Muscle layer of colon (tissue), 2 donors: ENCODE measurements around the gene PRR12.

ENCODE experiments used
- H3K27ac ChIP-seq: one replicate; pipeline ENCODE4 v1.7.0; 2013; ENCODE audit warnings: low read depth, mild to moderate bottlenecking, low read length, moderate library complexity
- H3K27me3 ChIP-seq, 2 donors: one replicate each; pipeline ENCODE4 v1.7.0; 2013; ENCODE audit warnings: low read length in 2 of 2, mild to moderate bottlenecking in 2 of 2; ENCODE audit not compliant: insufficient read depth in 2 of 2, control insufficient read depth in 1 of 2
- H3K36me3 ChIP-seq: one replicate; pipeline ENCODE4 v1.7.0; 2013; ENCODE audit warnings: mild to moderate bottlenecking, low read length; ENCODE audit not compliant: insufficient read depth
- H3K4me1 ChIP-seq: one replicate; pipeline ENCODE4 v1.7.0; 2013; ENCODE audit warnings: mild to moderate bottlenecking, low read length; ENCODE audit not compliant: insufficient read depth
- H3K4me3 ChIP-seq, 2 donors: one replicate each; pipeline ENCODE4 v1.7.0; 2013; ENCODE audit warnings: low read length in 2 of 2, low read depth in 1 of 2, mild to moderate bottlenecking in 1 of 2, moderate library complexity in 1 of 2
- H3K9ac ChIP-seq: one replicate; pipeline ENCODE4 v1.7.0; 2013; ENCODE audit warnings: low read length
- H3K9me3 ChIP-seq: one replicate; pipeline ENCODE4 v1.7.0; 2013; ENCODE audit warnings: mild to moderate bottlenecking, low read length
- donor health status: abdominal sarcoma.
- donor health status: Adenocarcinoma of cecum.

The PRR12 gene

GRCh38 chr19:49567861-49568441, 23.0 kb upstream of the PRR12 start:
- no peak overlapping the region for H3K27ac ChIP-seq
- peaks cover 19% of the 10 kb centered on the region for H3K4me1 ChIP-seq
- no peaks in the 10 kb centered on the region for H3K9me3 ChIP-seq
- peaks cover 1% of the 10 kb centered on the region for H3K36me3 ChIP-seq
- H3K27me3 ChIP-seq: no peaks in the 10 kb centered on the region
- no peak overlapping the region for H3K4me3 ChIP-seq
- no peak overlapping the region for H3K9ac ChIP-seq

- Histone ChIP-seq H3K4me3 (no peak overlapping the region), H3K27me3 (no peaks in the 10 kb centered on the region), H3K27ac (no peak overlapping the region), H3K9me3 (no peaks in the 10 kb centered on the region), H3K9ac (no peak overlapping the region), H3K4me1 (peaks cover 14% of the 10 kb centered on the region), H3K36me3 (peaks cover 14% of the 10 kb centered on the region)
Observed at GRCh38 chr19:49570138-49570856, 20.7 kb upstream of the PRR12 start.

GRCh38 chr19:49570997-49571676, 19.8 kb upstream of the PRR12 start:
- Histone ChIP-seq H3K36me3 (peaks cover 14% of the 10 kb centered on the region), H3K9ac (no peak overlapping the region), H3K27ac (no peak overlapping the region), H3K4me1 (peaks cover 14% of the 10 kb centered on the region), H3K9me3 (no peaks in the 10 kb centered on the region), H3K27me3 (no peaks in the 10 kb centered on the region), H3K4me3 (no peak overlapping the region)

GRCh38 chr19:49573009-49573408, 18.0 kb upstream of the PRR12 start:
- no peak overlapping the region for H3K4me3 ChIP-seq
- H3K4me1 ChIP-seq: peaks cover 13% of the 10 kb centered on the region
- no peak overlapping the region for H3K9ac ChIP-seq
- no peak overlapping the region for H3K27ac ChIP-seq
- peaks cover 14% of the 10 kb centered on the region for H3K36me3 ChIP-seq
- no peaks in the 10 kb centered on the region for H3K9me3 ChIP-seq
- no peaks in the 10 kb centered on the region for H3K27me3 ChIP-seq

GRCh38 chr19:49573425-49573824, 17.6 kb upstream of the PRR12 start:
- Histone ChIP-seq H3K4me3 (no peak overlapping the region), H3K27ac (no peak overlapping the region), H3K27me3 (no peaks in the 10 kb centered on the region), H3K9me3 (no peaks in the 10 kb centered on the region), H3K4me1 (peaks cover 9% of the 10 kb centered on the region), H3K36me3 (peaks cover 14% of the 10 kb centered on the region), H3K9ac (no peak overlapping the region)

- H3K9ac ChIP-seq: no peak overlapping the region
- H3K36me3 ChIP-seq: peaks cover 14% of the 10 kb centered on the region
- H3K4me3 ChIP-seq: no peak overlapping the region
- no peaks in the 10 kb centered on the region for H3K9me3 ChIP-seq
- no peak overlapping the region for H3K27ac ChIP-seq
- peaks cover 11% of the 10 kb centered on the region for H3K4me1 ChIP-seq
- H3K27me3 ChIP-seq: no peaks in the 10 kb centered on the region
Observed at GRCh38 chr19:49574206-49574755, 16.7 kb upstream of the PRR12 start.

GRCh38 chr19:49579193-49579592, 11.8 kb upstream of the PRR12 start:
- peaks cover 18% of the 10 kb centered on the region for H3K4me1 ChIP-seq
- H3K27ac ChIP-seq: no peak overlapping the region
- H3K36me3 ChIP-seq: peaks cover 3% of the 10 kb centered on the region
- no peak overlapping the region for H3K4me3 ChIP-seq
- no peaks in the 10 kb centered on the region for H3K9me3 ChIP-seq
- no peak overlapping the region for H3K9ac ChIP-seq
- no peaks in the 10 kb centered on the region for H3K27me3 ChIP-seq

- Histone ChIP-seq H3K4me3 (peak overlapping the region; percentile 58 to 63), H3K27me3 (no peaks in the 10 kb centered on the region), H3K27ac (peak overlapping the region; percentile 40), H3K9ac (peak overlapping the region; percentile 43), H3K4me1 (peaks cover 18% of the 10 kb centered on the region), H3K9me3 (no peaks in the 10 kb centered on the region), H3K36me3 (no peaks in the 10 kb centered on the region)
Observed at GRCh38 chr19:49579947-49580263, 11.1 kb upstream of the PRR12 start.

- peak within 1 kb of the TSS; percentile 43 for H3K9ac ChIP-seq
- no peaks in the 10 kb centered on the region for H3K27me3 ChIP-seq
- peaks cover 18% of the 10 kb centered on the region for H3K4me1 ChIP-seq
- peak within 1 kb of the TSS; percentile 58 to 63 for H3K4me3 ChIP-seq
- no peaks in the 10 kb centered on the region for H3K36me3 ChIP-seq
- peak within 1 kb of the TSS; percentile 40 for H3K27ac ChIP-seq
- no peaks in the 10 kb centered on the region for H3K9me3 ChIP-seq
Observed at GRCh38 chr19:49580264-49581006, 10.5 kb upstream of the PRR12 start, which contains the start of gene NOSIP. NOSIP (minus strand) TSS chr19:49580556; CDS start chr19:49560691, 19,865 bp downstream.

GRCh38 chr19:49581007-49581508, 9.9 kb upstream of the PRR12 start, which contains the start of gene PRRG2:
PRRG2 (plus strand) TSS chr19:49581316; CDS start chr19:49583220, 1,904 bp downstream.
- peak within 1 kb of the TSS; percentile 43 for H3K9ac ChIP-seq
- H3K4me3 ChIP-seq: peak within 1 kb of the TSS; percentile 58 to 63
- H3K27me3 ChIP-seq: no peaks in the 10 kb centered on the region
- no peaks in the 10 kb centered on the region for H3K9me3 ChIP-seq
- H3K36me3 ChIP-seq: no peaks in the 10 kb centered on the region
- peak within 1 kb of the TSS; percentile 40 for H3K27ac ChIP-seq
- H3K4me1 ChIP-seq: peaks cover 18% of the 10 kb centered on the region

GRCh38 chr19:49583239-49583638, 7.7 kb upstream of the PRR12 start:
- no peaks in the 10 kb centered on the region for H3K36me3 ChIP-seq
- no peaks in the 10 kb centered on the region for H3K9me3 ChIP-seq
- peaks cover 18% of the 10 kb centered on the region for H3K4me1 ChIP-seq
- H3K27ac ChIP-seq: no peak overlapping the region
- no peak overlapping the region for H3K4me3 ChIP-seq
- no peaks in the 10 kb centered on the region for H3K27me3 ChIP-seq
- H3K9ac ChIP-seq: no peak overlapping the region
